ENCODE results near the gene AURKA. TPM values are rescaled to one million over a fixed set of nuclear protein-coding genes. Genes with fewer than 3 reads are reported as not detected.

AURKA gene
- total RNA-seq, 1 donor from 2014 or later = 11.7 TPM

GRCh38 chr20:56423211-56423610 is 31.2 kb upstream of the AURKA start:
- TF ChIP-seq, protein P1, sequence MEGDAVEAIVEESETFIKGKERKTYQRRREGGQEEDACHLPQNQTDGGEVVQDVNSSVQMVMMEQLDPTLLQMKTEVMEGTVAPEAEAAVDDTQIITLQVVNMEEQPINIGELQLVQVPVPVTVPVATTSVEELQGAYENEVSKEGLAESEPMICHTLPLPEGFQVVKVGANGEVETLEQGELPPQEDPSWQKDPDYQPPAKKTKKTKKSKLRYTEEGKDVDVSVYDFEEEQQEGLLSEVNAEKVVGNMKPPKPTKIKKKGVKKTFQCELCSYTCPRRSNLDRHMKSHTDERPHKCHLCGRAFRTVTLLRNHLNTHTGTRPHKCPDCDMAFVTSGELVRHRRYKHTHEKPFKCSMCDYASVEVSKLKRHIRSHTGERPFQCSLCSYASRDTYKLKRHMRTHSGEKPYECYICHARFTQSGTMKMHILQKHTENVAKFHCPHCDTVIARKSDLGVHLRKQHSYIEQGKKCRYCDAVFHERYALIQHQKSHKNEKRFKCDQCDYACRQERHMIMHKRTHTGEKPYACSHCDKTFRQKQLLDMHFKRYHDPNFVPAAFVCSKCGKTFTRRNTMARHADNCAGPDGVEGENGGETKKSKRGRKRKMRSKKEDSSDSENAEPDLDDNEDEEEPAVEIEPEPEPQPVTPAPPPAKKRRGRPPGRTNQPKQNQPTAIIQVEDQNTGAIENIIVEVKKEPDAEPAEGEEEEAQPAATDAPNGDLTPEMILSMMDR (IDR thresholded peaks at IDR 0.05) = no peak
- no peak overlapping the region for H3K4me3 Mint-ChIP-seq (ENCODE audit: unreplicated experiment)

GRCh38 chr20:56422824-56423189 is 30.8 kb upstream of the AURKA start:
- TF ChIP-seq, protein P1 (IDR thresholded peaks at IDR 0.05) = no peak
- Mint-ChIP-seq H3K4me3 (ENCODE audit: unreplicated experiment) (no peak overlapping the region), H3K27me3 (ENCODE audit: unreplicated experiment) (peaks cover 2% of the 10 kb centered on the region), H3K9me3 (ENCODE audit: unreplicated experiment) (no peaks in the 10 kb centered on the region), H3K4me1 (ENCODE audit: unreplicated experiment) (peaks cover 21% of the 10 kb centered on the region), H3K27ac (ENCODE audit: unreplicated experiment) (no peak overlapping the region), H3K36me3 (ENCODE audit: unreplicated experiment) (peaks cover 3% of the 10 kb centered on the region)
- no peak for DNase-seq (ENCODE audit: extremely low spot score, unreplicated experiment)

More at GRCh38 chr20:56423211-56423610, 31.2 kb upstream of the AURKA start:
- H3K36me3 Mint-ChIP-seq (ENCODE audit: unreplicated experiment) = no peaks in the 10 kb centered on the region
- no peak overlapping the region for H3K27ac Mint-ChIP-seq (ENCODE audit: unreplicated experiment)
- H3K9me3 Mint-ChIP-seq (ENCODE audit: unreplicated experiment) = no peaks in the 10 kb centered on the region
- peaks cover 2% of the 10 kb centered on the region for H3K27me3 Mint-ChIP-seq (ENCODE audit: unreplicated experiment)
- no peak for DNase-seq (ENCODE audit: extremely low spot score, unreplicated experiment)
- peaks cover 21% of the 10 kb centered on the region for H3K4me1 Mint-ChIP-seq (ENCODE audit: unreplicated experiment)

DNA sequence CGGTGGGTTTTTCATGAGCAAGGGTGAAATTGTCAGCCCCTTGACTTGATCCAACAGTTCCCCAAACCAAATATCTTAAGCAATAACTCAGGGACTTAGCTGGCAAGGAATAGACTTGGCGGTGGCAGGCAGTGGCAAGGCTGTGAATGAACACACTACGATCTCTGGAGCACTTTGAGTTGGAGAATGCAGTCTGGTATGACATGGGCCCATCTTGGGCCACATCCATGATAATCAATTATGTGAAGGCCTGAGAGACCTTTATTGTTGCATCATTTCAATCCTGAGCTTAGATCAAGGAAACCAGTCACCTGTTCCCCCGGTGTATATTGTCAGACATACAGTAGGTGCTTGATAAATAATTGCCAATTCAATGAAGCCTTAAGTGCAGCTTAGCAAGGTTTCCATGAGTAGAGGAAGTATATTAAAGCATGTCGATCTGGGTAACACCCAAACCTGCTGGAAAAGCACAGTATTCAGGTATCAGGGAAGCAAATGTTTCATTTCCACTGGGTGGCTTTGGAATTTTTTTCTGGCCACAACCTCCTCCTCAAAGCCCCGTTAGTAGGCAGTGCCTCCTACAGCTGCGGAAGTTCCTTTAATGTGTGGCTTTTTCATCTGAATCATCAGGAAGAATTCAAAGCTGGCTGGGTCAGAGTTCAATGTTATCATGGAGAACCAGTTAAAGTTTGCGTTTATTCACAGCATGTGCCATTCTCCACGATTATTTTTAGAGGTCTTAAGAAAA is 30.2 kb upstream of the AURKA start:
- Mint-ChIP-seq H3K27me3 (ENCODE audit: unreplicated experiment) (peaks cover 2% of the 10 kb centered on the region), H3K9me3 (ENCODE audit: unreplicated experiment) (no peaks in the 10 kb centered on the region), H3K4me1 (ENCODE audit: unreplicated experiment) (peaks cover 21% of the 10 kb centered on the region), H3K4me3 (ENCODE audit: unreplicated experiment) (no peak overlapping the region), H3K27ac (ENCODE audit: unreplicated experiment) (no peak overlapping the region), H3K36me3 (ENCODE audit: unreplicated experiment) (peaks cover 3% of the 10 kb centered on the region)
- TF ChIP-seq, protein P1 (IDR thresholded peaks at IDR 0.05) = no peak
- DNase-seq (ENCODE audit: extremely low spot score, unreplicated experiment) = no peak

GRCh38 chr20:56420940-56421688 is 29.1 kb upstream of the AURKA start:
- Mint-ChIP-seq H3K27me3 (ENCODE audit: unreplicated experiment) (peaks cover 2% of the 10 kb centered on the region), H3K27ac (ENCODE audit: unreplicated experiment) (no peak overlapping the region), H3K36me3 (ENCODE audit: unreplicated experiment) (peaks cover 5% of the 10 kb centered on the region), H3K4me3 (ENCODE audit: unreplicated experiment) (no peak overlapping the region), H3K4me1 (ENCODE audit: unreplicated experiment) (peaks cover 21% of the 10 kb centered on the region), H3K9me3 (ENCODE audit: unreplicated experiment) (no peaks in the 10 kb centered on the region)
- DNase-seq (ENCODE audit: extremely low spot score, unreplicated experiment) = no peak
- TF ChIP-seq, protein P1 (IDR thresholded peaks at IDR 0.05) = no peak

DNA sequence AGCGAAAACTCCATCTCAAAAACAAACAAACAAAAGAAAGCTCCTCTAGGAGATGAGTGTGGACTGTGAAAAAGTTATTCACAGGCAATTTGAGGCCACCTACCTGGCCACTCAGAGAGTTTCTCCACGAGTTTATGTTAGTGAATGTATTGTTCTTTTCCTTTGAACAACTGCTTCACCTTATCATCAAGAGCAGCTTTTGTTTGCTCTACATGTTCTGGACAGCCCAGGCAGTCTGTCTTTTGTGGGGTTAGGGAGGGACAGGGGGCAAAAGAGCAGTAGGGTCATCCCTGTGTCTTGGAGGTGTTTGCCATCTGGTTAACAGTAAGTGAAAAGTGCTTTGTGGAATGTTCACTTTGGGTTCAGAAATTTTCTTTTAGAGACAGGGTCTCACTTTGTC is 28.0 kb upstream of the AURKA start:
- H3K4me1 Mint-ChIP-seq (ENCODE audit: unreplicated experiment) = peaks cover 21% of the 10 kb centered on the region
- peaks cover 5% of the 10 kb centered on the region for H3K36me3 Mint-ChIP-seq (ENCODE audit: unreplicated experiment)
- no peak for DNase-seq (ENCODE audit: extremely low spot score, unreplicated experiment)
- H3K27me3 Mint-ChIP-seq (ENCODE audit: unreplicated experiment) = no peaks in the 10 kb centered on the region
- H3K4me3 Mint-ChIP-seq (ENCODE audit: unreplicated experiment) = no peak overlapping the region
- H3K27ac Mint-ChIP-seq (ENCODE audit: unreplicated experiment) = no peak overlapping the region
- TF ChIP-seq, protein P1 (IDR thresholded peaks at IDR 0.05) = no peak
- H3K9me3 Mint-ChIP-seq (ENCODE audit: unreplicated experiment) = no peaks in the 10 kb centered on the region
